ENCODE data around the gene ESYT3. TPM values are rescaled to one million over a fixed set of nuclear protein-coding genes. Genes with fewer than 3 reads are reported as not detected.

ESYT3 gene
- total and polyA plus RNA-seq, 2 of the 8 experiments (the other 6 are each of a cell fraction or from before 2014, with no cell fraction given): 4.4 to 7.3 TPM

GRCh38 chr3:138408751-138409570 is 25.5 kb upstream of the ESYT3 start:
- peak; percentile 81 for FAIRE-seq
- Histone ChIP-seq H3K27ac (ENCODE audit: low read depth, low read length) (0 out of 2 replicates have a peak overlapping the region, but pooled peaks have one; percentile 39), H3K4ac (replicated peaks; ENCODE audit: insufficient read length, low read depth, low read length) (no peak overlapping the region), H2BK20ac (ENCODE audit: low read length) (peak overlapping the region; percentile 5; the same call in 1 of the 2 replicates), H3K23ac (ENCODE audit: insufficient read length) (no peak overlapping the region), H3K9me3 (ENCODE audit: insufficient read depth in 2 of 2, low read depth in 1 of 2, low read length in 1 of 2) (0 out of 4 replicates have a peak, but pooled peaks cover 0 to 4% of the 10 kb centered on the region in 2 experiments), H3K27me3 (replicated peaks in 1 of 4; ENCODE audit: control insufficient read depth in 3 of 4, extremely low read depth in 1 of 4, insufficient read depth in 3 of 4, low read length in 3 of 4) (no peaks in the 10 kb centered on the region; a peak in 1 of 7 replicates), H2BK12ac (ENCODE audit: low read depth, low read length) (0 out of 2 replicates have a peak overlapping the region, but pooled peaks have one; percentile 27), H4K20me1 (replicated peaks in 1 of 2; ENCODE audit: control insufficient read depth in 1 of 2, insufficient read depth in 2 of 2, low read length in 2 of 2) (no peaks in the 10 kb centered on the region), H3K36me3 (ENCODE audit: control insufficient read depth in 2 of 4, insufficient read depth in 4 of 4, low read length in 3 of 4) (peaks cover 0 to 8% (median 0%) of the 10 kb centered on the region in 4 experiments; a peak in 1 of 8 replicates), H4K5ac (ENCODE audit: insufficient read length, low read depth, low read length) (peak overlapping the region; percentile 18), H3K9ac (replicated peaks in 1 of 4; ENCODE audit: extremely low read depth in 1 of 4, low read depth in 3 of 4, low read length in 3 of 4) (0 out of 7 replicates have a peak overlapping the region, but pooled peaks of 1 of the 4 experiments have one; percentile 1), H3K23me2 (ENCODE audit: low read depth, low read length) (no peaks in the 10 kb centered on the region), H4K8ac (ENCODE audit: extremely low read depth, insufficient read depth, low read length) (no peak overlapping the region), H3K79me1 (ENCODE audit: low read depth, low read length) (no peaks in the 10 kb centered on the region), H3K14ac (ENCODE audit: insufficient read length) (no peak overlapping the region), H2AFZ (ENCODE audit: low read length) (no peak overlapping the region), H3K4me1 (replicated peaks in 1 of 4; ENCODE audit: control insufficient read depth in 3 of 4, insufficient read depth in 4 of 4, low read length in 3 of 4) (peaks cover 5 to 21% (median 10%) of the 10 kb centered on the region in 4 experiments), H3K4me3 (ENCODE audit: extremely low read depth in 1 of 4, insufficient read depth in 2 of 4, low read depth in 3 of 4, low read length in 4 of 4) (no peak overlapping the region; a peak in 1 of 8 replicates), H3K4me2 (ENCODE audit: insufficient read depth in 1 of 2, low read depth in 2 of 2, low read length in 2 of 2) (peak overlapping the region in 1 of 2 experiments; percentile 38; a peak in 2 of 4 replicates), H2BK5ac (ENCODE audit: low read depth, low read length) (peak overlapping the region; percentile 64; the same call in 1 of the 2 replicates), H2BK15ac (ENCODE audit: low read length) (no peak overlapping the region), H3K56ac (replicated peaks; ENCODE audit: insufficient read length, low read depth, low read length) (no peak overlapping the region), H2BK120ac (replicated peaks; ENCODE audit: low read depth, low read length) (peak overlapping the region; percentile 21), H3K18ac (ENCODE audit: extremely low read depth, low read length) (peak overlapping the region; percentile 51), H4K91ac (replicated peaks; ENCODE audit: insufficient read length, low read length) (peak overlapping the region; percentile 54), H3K79me2 (ENCODE audit: control insufficient read depth in 1 of 2, insufficient read depth in 2 of 2, low read length in 2 of 2) (no peaks in the 10 kb centered on the region), H2AK5ac (ENCODE audit: low read depth, low read length) (no peak overlapping the region)
- 51% methylated on average over 7 of the region's 7 CpGs; no CpG with 5 or more reads in 1 of the 2 experiments for WGBS, 2 experiments (ENCODE audit: extremely low coverage in 1 of 2, insufficient coverage in 1 of 2, insufficient read length in 1 of 2, insufficient replicate concordance in 2 of 2, low coverage in 1 of 2, low lambda C conversion rate in 2 of 2, missing lambda C conversion rate in 1 of 2)
- DNase-seq (ENCODE audit: low read depth in 1 of 2, low spot score in 2 of 2): no peak
- POLR2A ChIA-PET (ENCODE audit: partially characterized antibody): interaction anchor here (0.7 to 2.8 kb wide), 4 partner anchors 12 to 74 kb away, joined by 3 to 13 read pairs (median 4); no protein-coding TSS in a partner anchor
- CTCF ChIA-PET (ENCODE audit: partially characterized antibody): interaction anchor here (1.0 to 4.6 kb wide), 8 partner anchors 9 to 78 kb away, joined by 3 to 37 read pairs (median 4); no protein-coding TSS in a partner anchor
- TF ChIP-seq EGR1 (IDR thresholded peaks at IDR 0.05; ENCODE audit: borderline replicate concordance, low read depth, low read length) (no peak), CHD1 (IDR thresholded peaks at IDR 0.05; ENCODE audit: low read depth, low read length) (no peak), ASH2L (IDR thresholded peaks at IDR 0.05; ENCODE audit: low read length) (peak; percentile 48), CHD2 (IDR thresholded peaks at IDR 0.05; ENCODE audit: low read length) (no peak)
- TF ChIP-seq, protein P1, sequence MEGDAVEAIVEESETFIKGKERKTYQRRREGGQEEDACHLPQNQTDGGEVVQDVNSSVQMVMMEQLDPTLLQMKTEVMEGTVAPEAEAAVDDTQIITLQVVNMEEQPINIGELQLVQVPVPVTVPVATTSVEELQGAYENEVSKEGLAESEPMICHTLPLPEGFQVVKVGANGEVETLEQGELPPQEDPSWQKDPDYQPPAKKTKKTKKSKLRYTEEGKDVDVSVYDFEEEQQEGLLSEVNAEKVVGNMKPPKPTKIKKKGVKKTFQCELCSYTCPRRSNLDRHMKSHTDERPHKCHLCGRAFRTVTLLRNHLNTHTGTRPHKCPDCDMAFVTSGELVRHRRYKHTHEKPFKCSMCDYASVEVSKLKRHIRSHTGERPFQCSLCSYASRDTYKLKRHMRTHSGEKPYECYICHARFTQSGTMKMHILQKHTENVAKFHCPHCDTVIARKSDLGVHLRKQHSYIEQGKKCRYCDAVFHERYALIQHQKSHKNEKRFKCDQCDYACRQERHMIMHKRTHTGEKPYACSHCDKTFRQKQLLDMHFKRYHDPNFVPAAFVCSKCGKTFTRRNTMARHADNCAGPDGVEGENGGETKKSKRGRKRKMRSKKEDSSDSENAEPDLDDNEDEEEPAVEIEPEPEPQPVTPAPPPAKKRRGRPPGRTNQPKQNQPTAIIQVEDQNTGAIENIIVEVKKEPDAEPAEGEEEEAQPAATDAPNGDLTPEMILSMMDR (IDR thresholded peaks at IDR 0.05; ENCODE audit: control extremely low read depth in 1 of 3, insufficient read depth in 1 of 3, low read depth in 1 of 3, low read length in 3 of 3): no peak
- TF ChIP-seq, protein P2, sequence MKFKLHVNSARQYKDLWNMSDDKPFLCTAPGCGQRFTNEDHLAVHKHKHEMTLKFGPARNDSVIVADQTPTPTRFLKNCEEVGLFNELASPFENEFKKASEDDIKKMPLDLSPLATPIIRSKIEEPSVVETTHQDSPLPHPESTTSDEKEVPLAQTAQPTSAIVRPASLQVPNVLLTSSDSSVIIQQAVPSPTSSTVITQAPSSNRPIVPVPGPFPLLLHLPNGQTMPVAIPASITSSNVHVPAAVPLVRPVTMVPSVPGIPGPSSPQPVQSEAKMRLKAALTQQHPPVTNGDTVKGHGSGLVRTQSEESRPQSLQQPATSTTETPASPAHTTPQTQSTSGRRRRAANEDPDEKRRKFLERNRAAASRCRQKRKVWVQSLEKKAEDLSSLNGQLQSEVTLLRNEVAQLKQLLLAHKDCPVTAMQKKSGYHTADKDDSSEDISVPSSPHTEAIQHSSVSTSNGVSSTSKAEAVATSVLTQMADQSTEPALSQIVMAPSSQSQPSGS (IDR thresholded peaks at IDR 0.05; ENCODE audit: low read length): no peak

All from H1 (cell line).